ENCODE results near the gene HCN4.

Gene HCN4

GRCh38 chr15:73345658-73346057, 23.1 kb downstream of the HCN4 start:
- TF ChIP-seq CTCF (IDR thresholded peaks at IDR 0.05), result no peak
- H3K4me3 ChIP-seq, result no peak overlapping the region
- no peak overlapping the region for H3K27ac ChIP-seq
- H3K27me3 ChIP-seq, result peaks cover 0 to 40% of the 10 kb centered on the region in 2 donors
- no peaks in the 10 kb centered on the region for H3K36me3 ChIP-seq
- peaks cover 0 to 3% (median 0%) of the 10 kb centered on the region in 3 donors for H3K9me3 ChIP-seq
- DNase-seq, result no peak
- H3K4me1 ChIP-seq, result no peaks in the 10 kb centered on the region
- intact Hi-C loops (cut with DNase I; ENCODE audit: low total_unique reads), result no loop called here

- no peak for DNase-seq
- Histone ChIP-seq H3K27me3 (peaks cover 0 to 40% of the 10 kb centered on the region in 2 donors), H3K27ac (no peak overlapping the region), H3K4me1 (no peaks in the 10 kb centered on the region), H3K4me3 (no peak overlapping the region), H3K36me3 (no peaks in the 10 kb centered on the region), H3K9me3 (peaks cover 0 to 3% (median 0%) of the 10 kb centered on the region in 3 donors)
- intact Hi-C loops (cut with DNase I; ENCODE audit: low total_unique reads), result no loop called here
- no peak for TF ChIP-seq CTCF (IDR thresholded peaks at IDR 0.05)
Observed at GRCh38 chr15:73344056-73344455, 24.7 kb downstream of the HCN4 start.

- peaks cover 0 to 34% of the 10 kb centered on the region in 2 donors for H3K27me3 ChIP-seq
- H3K36me3 ChIP-seq, result no peaks in the 10 kb centered on the region
- peaks cover 0 to 3% (median 0%) of the 10 kb centered on the region in 3 donors for H3K9me3 ChIP-seq
- no peak overlapping the region for H3K4me3 ChIP-seq
- no peak for DNase-seq
- no peak overlapping the region for H3K27ac ChIP-seq
- intact Hi-C loops (cut with DNase I; ENCODE audit: low total_unique reads), result no loop called here
- no peaks in the 10 kb centered on the region for H3K4me1 ChIP-seq
- TF ChIP-seq CTCF (IDR thresholded peaks at IDR 0.05), result no peak
Observed at GRCh38 chr15:73341886-73342600, 26.7 kb downstream of the HCN4 start.

GRCh38 chr15:73340502-73341192, 28.1 kb downstream of the HCN4 start:
- peaks cover 0 to 3% (median 0%) of the 10 kb centered on the region in 3 donors for H3K9me3 ChIP-seq
- DNase-seq, result no peak
- TF ChIP-seq CTCF (IDR thresholded peaks at IDR 0.05), result no peak
- intact Hi-C loops (cut with DNase I; ENCODE audit: low total_unique reads), result no loop called here
- H3K4me3 ChIP-seq, result no peak overlapping the region
- peaks cover 0 to 30% of the 10 kb centered on the region in 2 donors for H3K27me3 ChIP-seq
- no peak overlapping the region for H3K27ac ChIP-seq
- no peaks in the 10 kb centered on the region for H3K36me3 ChIP-seq
- no peaks in the 10 kb centered on the region for H3K4me1 ChIP-seq

- Histone ChIP-seq H3K27ac (no peak overlapping the region), H3K4me1 (no peaks in the 10 kb centered on the region), H3K4me3 (no peak overlapping the region), H3K36me3 (no peaks in the 10 kb centered on the region), H3K9me3 (peaks cover 0 to 3% (median 0%) of the 10 kb centered on the region in 3 donors), H3K27me3 (peaks cover 0 to 16% of the 10 kb centered on the region in 2 donors)
- DNase-seq, result no peak
- no peak for TF ChIP-seq CTCF (IDR thresholded peaks at IDR 0.05)
- intact Hi-C loops (cut with DNase I; ENCODE audit: low total_unique reads), result no loop called here
Observed at GRCh38 chr15:73338606-73339374, 30.0 kb downstream of the HCN4 start.

Data from tibial artery (tissue), 4 donors.